Glutamatergic neuron (in vitro differentiated cells): Measurements from ENCODE around the gene MRPL17. TPM values are rescaled to one million over a fixed set of nuclear protein-coding genes. Genes with fewer than 3 reads are reported as not detected.

Experiments
- DNase-seq: peaks from one replicate; pipeline ENCODE4 v3.0.0; 2022
- H3K27ac Mint-ChIP-seq: one replicate; pipeline ENCODE4 v1.8.0; 2020; ENCODE audit warnings: mild to moderate bottlenecking, mixed read lengths, inconsistent platforms; ENCODE audit not compliant: unreplicated experiment
- H3K27me3 Mint-ChIP-seq: one replicate; pipeline ENCODE4 v1.8.0; 2020; ENCODE audit warnings: mild to moderate bottlenecking, moderate library complexity, mixed read lengths, inconsistent platforms; ENCODE audit not compliant: unreplicated experiment
- H3K36me3 Mint-ChIP-seq: one replicate; pipeline ENCODE4 v1.8.0; 2020; ENCODE audit warnings: mild to moderate bottlenecking, mixed read lengths, inconsistent platforms; ENCODE audit not compliant: unreplicated experiment
- H3K4me1 Mint-ChIP-seq: one replicate; pipeline ENCODE4 v1.8.0; 2020; ENCODE audit warnings: mild to moderate bottlenecking, low read depth, mixed read lengths, inconsistent platforms; ENCODE audit not compliant: unreplicated experiment
- H3K4me3 Mint-ChIP-seq: one replicate; pipeline ENCODE4 v1.8.0; 2020; ENCODE audit warnings: mild to moderate bottlenecking, mixed read lengths, inconsistent platforms; ENCODE audit not compliant: unreplicated experiment
- H3K9me3 Mint-ChIP-seq: one replicate; pipeline ENCODE4 v1.8.0; 2020; ENCODE audit warnings: mild to moderate bottlenecking, moderate library complexity, mixed read lengths, inconsistent platforms; ENCODE audit not compliant: unreplicated experiment
- CTCF ChIP-seq: fragments of 200-600 bp; sonication (generic); IDR thresholded peaks from one replicate; pipeline ENCODE4 v1.5.0; 2021; ENCODE audit not compliant: partially characterized antibody, unreplicated experiment
- total RNA-seq: library from RNA; stranded (reverse); fragmentation: NEBNext Ultra II Directional; extraction: Animal tissue kit (Norgen Biotek cat#: 25700); gene quantifications from one replicate; pipeline ENCODE4 v1.2.1, GENCODE V29; 2021; ENCODE audit not compliant: unreplicated experiment

Gene MRPL17
- total RNA-seq, 1 donor from 2014 or later = 23.3 TPM

GRCh38 chr11:6666302-6667183, 16.6 kb downstream of the MRPL17 start:
- TF ChIP-seq CTCF = no peak
- no peaks in the 10 kb centered on the region for H3K9me3 Mint-ChIP-seq
- H3K4me1 Mint-ChIP-seq = no peaks in the 10 kb centered on the region
- H3K4me3 Mint-ChIP-seq = no peak overlapping the region
- peaks cover 2% of the 10 kb centered on the region for H3K27me3 Mint-ChIP-seq
- no peaks in the 10 kb centered on the region for H3K36me3 Mint-ChIP-seq
- no peak overlapping the region for H3K27ac Mint-ChIP-seq
- DNase-seq = no peak

- no peak for DNase-seq
- Mint-ChIP-seq H3K4me3 (no peak overlapping the region), H3K36me3 (no peaks in the 10 kb centered on the region), H3K27me3 (peaks cover 2% of the 10 kb centered on the region), H3K9me3 (no peaks in the 10 kb centered on the region), H3K4me1 (no peaks in the 10 kb centered on the region), H3K27ac (no peak overlapping the region)
- TF ChIP-seq CTCF = no peak
Measured at GRCh38 chr11:6664551-6664950, 18.6 kb downstream of the MRPL17 start.

- no peaks in the 10 kb centered on the region for H3K4me1 Mint-ChIP-seq
- peaks cover 2% of the 10 kb centered on the region for H3K27me3 Mint-ChIP-seq
- DNase-seq = no peak
- H3K27ac Mint-ChIP-seq = no peak overlapping the region
- TF ChIP-seq CTCF = no peak
- H3K9me3 Mint-ChIP-seq = no peaks in the 10 kb centered on the region
- H3K36me3 Mint-ChIP-seq = no peaks in the 10 kb centered on the region
- no peak overlapping the region for H3K4me3 Mint-ChIP-seq
Measured at GRCh38 chr11:6663794-6664469, 19.2 kb downstream of the MRPL17 start.

- Mint-ChIP-seq H3K27me3 (peaks cover 6% of the 10 kb centered on the region), H3K36me3 (no peaks in the 10 kb centered on the region), H3K9me3 (peaks cover 3% of the 10 kb centered on the region), H3K4me3 (no peak overlapping the region), H3K4me1 (peaks cover 4% of the 10 kb centered on the region), H3K27ac (no peak overlapping the region)
- DNase-seq = no peak
- no peak for TF ChIP-seq CTCF
Measured at GRCh38 chr11:6660712-6661111, 22.4 kb downstream of the MRPL17 start.

- H3K4me1 Mint-ChIP-seq = peaks cover 4% of the 10 kb centered on the region
- TF ChIP-seq CTCF = no peak
- peaks cover 6% of the 10 kb centered on the region for H3K27me3 Mint-ChIP-seq
- no peak for DNase-seq
- H3K27ac Mint-ChIP-seq = no peak overlapping the region
- no peak overlapping the region for H3K4me3 Mint-ChIP-seq
- peaks cover 3% of the 10 kb centered on the region for H3K9me3 Mint-ChIP-seq
- no peaks in the 10 kb centered on the region for H3K36me3 Mint-ChIP-seq
Measured at GRCh38 chr11:6658647-6659046, 24.5 kb downstream of the MRPL17 start.
